ENCODE results near the gene F3. TPM values are rescaled to one million over a fixed set of nuclear protein-coding genes. Genes with fewer than 3 reads are reported as not detected.

F3 gene
- total and polyA plus RNA-seq, 2 donors (not counting 1 experiment from before 2014, with no cell fraction given): 0.25 TPM; not detected in 1

DNA sequence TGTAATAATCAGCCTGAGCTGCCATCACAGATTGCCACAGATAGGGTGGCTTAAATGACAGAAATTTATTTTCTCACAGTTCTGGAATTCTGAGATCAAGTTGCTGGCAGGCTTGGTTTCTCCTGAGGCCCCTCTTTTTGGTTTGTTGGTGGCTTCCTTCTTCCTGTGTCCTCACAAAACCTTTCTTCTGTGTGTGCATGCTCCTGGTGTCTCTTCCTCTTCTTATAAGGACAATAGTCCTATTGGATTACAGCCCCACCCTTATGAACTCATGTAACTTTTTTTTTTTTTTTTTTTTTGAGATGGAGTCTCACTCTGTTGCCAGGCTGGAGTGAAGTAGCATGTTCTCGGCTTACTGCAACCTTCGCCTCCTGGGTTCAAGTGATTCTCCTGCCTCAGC is 41.0 kb upstream of the F3 start:
- Histone ChIP-seq H4K20me1 (ENCODE audit: control insufficient read depth, insufficient read depth, low read length, poor library complexity, severe bottlenecking) (no peaks in the 10 kb centered on the region), H3K4me2 (replicated peaks; ENCODE audit: low read depth, low read length, poor library complexity, severe bottlenecking) (no peak overlapping the region), H3K79me2 (ENCODE audit: control insufficient read depth, insufficient read depth, low read length) (no peaks in the 10 kb centered on the region), H3K36me3 (replicated peaks in 1 of 2; ENCODE audit: control extremely low read depth in 1 of 2, control insufficient read depth in 1 of 2, extremely low read depth in 1 of 2, insufficient read depth in 2 of 2, low read length in 1 of 2) (no peaks in the 10 kb centered on the region), H3K4me3 (ENCODE audit: control extremely low read depth in 1 of 5, extremely low read depth in 1 of 5, insufficient read depth in 1 of 5, low read depth in 2 of 5, low read length in 4 of 5) (no peak overlapping the region), H3K27me3 (replicated peaks in 1 of 4; ENCODE audit: control extremely low read depth in 1 of 4, control insufficient read depth in 3 of 4, insufficient read depth in 4 of 4, low read length in 3 of 4) (no peaks in the 10 kb centered on the region), H2AFZ (ENCODE audit: insufficient read depth, low read depth, low read length, poor library complexity, severe bottlenecking) (no peak overlapping the region), H3K9ac (ENCODE audit: low read length) (no peak overlapping the region), H3K4me1 (ENCODE audit: control insufficient read depth in 2 of 2, insufficient read depth in 2 of 2, low read length in 2 of 2) (no peaks in the 10 kb centered on the region), H3K27ac (ENCODE audit: low read length in 2 of 2) (no peak overlapping the region), H3K9me3 (ENCODE audit: control extremely low read depth in 1 of 3, control insufficient read depth in 2 of 3, insufficient read depth in 1 of 3, low read length in 2 of 3) (peaks cover 0 to 2% (median 0%) of the 10 kb centered on the region in 3 donors)
- DNase-seq (no peak), ATAC-seq (ENCODE audit: low read depth) (no peak)
- Mint-ChIP-seq H3K9me3 (ENCODE audit: insufficient read depth) (peaks cover 4% of the 10 kb centered on the region), H3K4me1 (no peaks in the 10 kb centered on the region), H3K4me3 (no peak overlapping the region), H3K27ac (no peak overlapping the region), H3K27me3 (peaks cover 29% of the 10 kb centered on the region)
- POLR2A ChIA-PET: no interaction called here
- CTCF ChIA-PET: no interaction called here
- 100% methylated on average over 1 of the region's 2 CpGs for WGBS (ENCODE audit: insufficient coverage)
- intact Hi-C loops (cut with micrococcal nuclease): no loop called here
- TF ChIP-seq EZH2 (IDR thresholded peaks at IDR 0.05; ENCODE audit: borderline replicate concordance, insufficient read depth, low read depth, low read length, poor library complexity, severe bottlenecking): no peak
- TF ChIP-seq, protein P1, sequence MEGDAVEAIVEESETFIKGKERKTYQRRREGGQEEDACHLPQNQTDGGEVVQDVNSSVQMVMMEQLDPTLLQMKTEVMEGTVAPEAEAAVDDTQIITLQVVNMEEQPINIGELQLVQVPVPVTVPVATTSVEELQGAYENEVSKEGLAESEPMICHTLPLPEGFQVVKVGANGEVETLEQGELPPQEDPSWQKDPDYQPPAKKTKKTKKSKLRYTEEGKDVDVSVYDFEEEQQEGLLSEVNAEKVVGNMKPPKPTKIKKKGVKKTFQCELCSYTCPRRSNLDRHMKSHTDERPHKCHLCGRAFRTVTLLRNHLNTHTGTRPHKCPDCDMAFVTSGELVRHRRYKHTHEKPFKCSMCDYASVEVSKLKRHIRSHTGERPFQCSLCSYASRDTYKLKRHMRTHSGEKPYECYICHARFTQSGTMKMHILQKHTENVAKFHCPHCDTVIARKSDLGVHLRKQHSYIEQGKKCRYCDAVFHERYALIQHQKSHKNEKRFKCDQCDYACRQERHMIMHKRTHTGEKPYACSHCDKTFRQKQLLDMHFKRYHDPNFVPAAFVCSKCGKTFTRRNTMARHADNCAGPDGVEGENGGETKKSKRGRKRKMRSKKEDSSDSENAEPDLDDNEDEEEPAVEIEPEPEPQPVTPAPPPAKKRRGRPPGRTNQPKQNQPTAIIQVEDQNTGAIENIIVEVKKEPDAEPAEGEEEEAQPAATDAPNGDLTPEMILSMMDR (IDR thresholded peaks at IDR 0.05): no peak

DNA sequence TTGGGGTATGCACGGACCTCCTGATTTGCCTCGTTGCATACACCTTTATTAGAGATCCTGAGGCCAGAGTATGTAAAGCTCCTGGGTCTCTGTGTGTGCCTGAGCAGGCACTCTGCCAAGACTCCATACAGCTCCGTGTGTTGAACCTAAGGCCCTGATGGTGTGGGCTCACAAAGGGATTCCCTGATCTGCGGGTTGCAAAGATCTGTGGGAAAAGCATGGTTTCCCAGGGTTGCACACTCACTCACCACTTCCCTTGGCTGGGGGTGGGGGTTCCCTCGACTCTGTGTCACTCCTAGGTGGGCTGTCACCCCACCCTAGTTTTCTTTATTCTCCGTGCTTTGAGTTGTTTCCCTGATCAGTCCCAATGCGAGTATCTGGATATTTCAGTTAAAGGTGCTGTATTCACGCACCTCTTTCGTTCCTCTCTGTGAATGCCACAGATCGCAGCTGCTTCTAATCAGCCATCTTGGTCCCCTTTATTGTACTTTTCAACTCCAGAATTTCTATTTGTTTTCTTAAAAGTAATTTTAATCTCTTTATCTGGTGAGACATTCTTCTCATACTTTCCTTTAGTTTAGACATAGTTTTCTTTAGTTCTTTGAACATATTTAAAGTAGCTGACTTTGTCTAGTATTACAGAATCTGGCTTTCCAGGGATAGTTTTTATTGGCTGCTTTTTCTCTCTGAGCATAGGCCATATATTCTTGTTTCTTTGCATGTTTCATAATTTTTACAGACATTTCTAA is 39.0 kb upstream of the F3 start:
- no peak overlapping the region for H3K4me2 ChIP-seq (replicated peaks; ENCODE audit: low read depth, low read length, poor library complexity, severe bottlenecking)
- no peaks in the 10 kb centered on the region for H3K79me2 ChIP-seq (ENCODE audit: control insufficient read depth, insufficient read depth, low read length)
- no peak for DNase-seq
- TF ChIP-seq, protein P1 (IDR thresholded peaks at IDR 0.05): no peak
- no peak for TF ChIP-seq EZH2 (IDR thresholded peaks at IDR 0.05; ENCODE audit: borderline replicate concordance, insufficient read depth, low read depth, low read length, poor library complexity, severe bottlenecking)
- no peak for ATAC-seq (ENCODE audit: low read depth)
- H4K20me1 ChIP-seq (ENCODE audit: control insufficient read depth, insufficient read depth, low read length, poor library complexity, severe bottlenecking): no peaks in the 10 kb centered on the region
- no peak overlapping the region for H3K27ac ChIP-seq (ENCODE audit: low read length in 2 of 2)
- no peaks in the 10 kb centered on the region for H3K36me3 ChIP-seq (replicated peaks in 1 of 2; ENCODE audit: control extremely low read depth in 1 of 2, control insufficient read depth in 1 of 2, extremely low read depth in 1 of 2, insufficient read depth in 2 of 2, low read length in 1 of 2)
- H3K4me3 Mint-ChIP-seq: no peak overlapping the region
- H2AFZ ChIP-seq (ENCODE audit: insufficient read depth, low read depth, low read length, poor library complexity, severe bottlenecking): no peak overlapping the region
- POLR2A ChIA-PET: no interaction called here
- H3K27me3 Mint-ChIP-seq: peaks cover 26% of the 10 kb centered on the region
- no peak overlapping the region for H3K4me3 ChIP-seq (ENCODE audit: control extremely low read depth in 1 of 5, extremely low read depth in 1 of 5, insufficient read depth in 1 of 5, low read depth in 2 of 5, low read length in 4 of 5)
- CTCF ChIA-PET: no interaction called here
- no peaks in the 10 kb centered on the region for H3K27me3 ChIP-seq (replicated peaks in 1 of 4; ENCODE audit: control extremely low read depth in 1 of 4, control insufficient read depth in 3 of 4, insufficient read depth in 4 of 4, low read length in 3 of 4)
- no peaks in the 10 kb centered on the region for H3K4me1 ChIP-seq (ENCODE audit: control insufficient read depth in 2 of 2, insufficient read depth in 2 of 2, low read length in 2 of 2)
- H3K9ac ChIP-seq (ENCODE audit: low read length): no peak overlapping the region
- peaks cover 0 to 5% (median 2%) of the 10 kb centered on the region in 3 donors for H3K9me3 ChIP-seq (ENCODE audit: control extremely low read depth in 1 of 3, control insufficient read depth in 2 of 3, insufficient read depth in 1 of 3, low read length in 2 of 3)
- 96% methylated on average over 7 of the region's 10 CpGs for WGBS (ENCODE audit: insufficient coverage)
- intact Hi-C loops (cut with micrococcal nuclease): no loop called here
- H3K9me3 Mint-ChIP-seq (ENCODE audit: insufficient read depth): peaks cover 7% of the 10 kb centered on the region
- H3K27ac Mint-ChIP-seq: no peak overlapping the region
- no peaks in the 10 kb centered on the region for H3K4me1 Mint-ChIP-seq

All from B cell (primary cell).